D341Med (cell line): Measurements from ENCODE around the gene TMEM267.
A peak's percentile ranks its signal among the peaks of the same experiment; 100 is the strongest.
"Not testable (repeated sequence)": the region's sequence is repeated elsewhere in the genome, so short reads cannot be mapped to it uniquely, and the experiment has no call there.

Source experiments
- DNase-seq: peaks from one replicate; pipeline ENCODE4 v3.0.0; 2012; ENCODE audit warnings: low spot score

Gene TMEM267, protein sequence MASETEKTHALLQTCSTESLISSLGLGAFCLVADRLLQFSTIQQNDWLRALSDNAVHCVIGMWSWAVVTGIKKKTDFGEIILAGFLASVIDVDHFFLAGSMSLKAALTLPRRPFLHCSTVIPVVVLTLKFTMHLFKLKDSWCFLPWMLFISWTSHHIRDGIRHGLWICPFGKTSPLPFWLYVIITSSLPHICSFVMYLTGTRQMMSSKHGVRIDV

DNA sequence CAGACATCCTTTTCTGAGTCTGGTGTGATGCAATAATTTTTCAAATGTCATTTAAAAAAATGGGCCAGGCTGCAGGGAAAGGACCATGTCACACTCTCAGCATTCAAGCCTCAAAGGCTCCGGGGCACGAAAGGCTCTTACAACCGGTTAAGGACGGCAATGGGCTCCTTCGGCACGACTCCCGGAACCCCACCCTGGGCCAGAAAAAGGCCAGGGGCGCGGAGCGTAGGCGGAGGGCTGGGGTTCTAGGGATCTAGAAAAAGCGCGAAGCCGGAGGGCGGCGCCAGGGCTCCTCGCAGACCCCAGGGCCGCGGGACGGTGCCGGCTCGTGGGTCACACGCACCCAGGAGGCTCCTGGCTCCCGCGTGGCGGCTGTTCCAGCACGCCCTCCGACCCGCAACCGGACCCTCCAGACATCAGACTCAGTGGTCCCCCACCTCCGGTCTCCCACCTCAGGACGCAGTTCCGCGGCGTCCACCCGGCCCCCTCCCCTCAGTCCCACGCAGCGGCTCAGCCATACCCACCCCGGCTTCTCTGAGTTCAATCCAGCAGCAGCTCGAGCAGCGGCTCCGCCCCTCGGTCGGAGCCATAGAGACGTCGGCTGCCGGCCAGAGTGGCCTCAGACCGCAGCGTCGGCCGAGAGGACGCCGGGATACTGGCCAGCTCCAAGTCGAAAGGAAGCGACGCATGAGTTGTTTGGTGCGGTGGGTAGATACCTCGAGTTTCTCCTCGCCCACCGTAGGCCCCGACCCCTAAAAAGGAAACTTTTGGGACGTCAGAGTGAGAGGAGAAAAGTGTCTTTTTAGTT is at the start of gene TMEM267:
TMEM267 (minus strand) TSS at position 568 of the 808 bp plus-strand sequence. CDS start 29,896 bp downstream, outside the sequence.
- peak; percentile 90 for DNase-seq

DNA sequence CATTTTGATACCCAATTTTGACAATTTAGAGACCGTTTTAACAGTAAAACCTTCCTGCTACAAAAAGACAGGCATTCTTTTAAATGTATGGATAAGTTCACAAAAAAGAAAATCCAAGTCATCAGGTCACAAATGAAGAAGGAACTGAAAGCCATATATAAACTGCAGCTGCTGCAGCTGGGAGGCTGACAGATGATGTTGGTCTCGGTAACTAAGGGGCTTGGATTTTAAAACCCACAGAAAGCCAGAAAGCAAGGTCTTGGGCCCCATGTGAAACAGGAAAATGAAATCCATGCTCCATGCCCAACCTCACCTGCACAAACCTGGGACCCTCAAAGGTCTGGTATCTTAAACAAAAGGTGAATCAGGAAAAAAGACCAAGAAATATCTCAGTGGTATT is 47.0 kb upstream of the TMEM267 start:
- DNase-seq = no peak

DNA sequence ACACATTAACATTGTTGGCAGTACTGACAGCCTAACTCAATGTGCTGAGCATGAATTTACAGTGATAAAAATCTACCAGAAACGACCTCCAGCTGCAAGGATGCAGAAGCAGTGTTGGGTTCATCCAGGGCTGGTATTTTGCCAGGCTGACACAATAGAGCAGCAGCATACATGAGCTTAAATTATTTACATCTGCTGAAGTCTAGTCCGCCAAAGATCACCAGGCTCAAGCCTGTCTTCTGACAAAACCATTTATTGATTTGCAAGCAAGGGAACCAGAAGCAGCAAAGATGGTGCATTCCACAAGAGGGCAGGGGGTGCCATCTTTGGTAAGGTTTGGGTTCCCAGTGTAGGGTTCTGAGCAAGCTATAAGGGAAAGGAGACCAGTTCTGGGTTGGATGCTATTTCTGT is 40.0 kb upstream of the TMEM267 start:
- no peak for DNase-seq

DNA sequence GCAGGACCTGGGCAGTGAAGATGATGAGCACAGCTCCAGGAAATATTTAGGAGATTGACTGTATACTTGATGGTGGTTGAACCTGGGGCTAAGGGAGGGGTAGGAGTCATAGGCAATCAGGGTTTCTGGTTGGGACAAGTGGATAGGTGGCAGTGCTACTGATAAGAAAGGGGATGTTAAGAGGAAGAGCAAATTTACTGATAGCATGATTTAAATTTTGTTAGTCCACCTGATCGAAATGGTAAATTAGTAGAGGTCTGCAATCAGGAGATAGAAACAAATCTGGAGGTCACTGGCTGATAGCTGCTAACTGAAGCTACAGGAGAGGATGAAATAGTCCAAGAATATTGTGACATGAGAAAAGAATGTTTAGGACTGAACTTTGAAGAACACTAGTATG is 37.0 kb upstream of the TMEM267 start:
- DNase-seq = no peak

DNA sequence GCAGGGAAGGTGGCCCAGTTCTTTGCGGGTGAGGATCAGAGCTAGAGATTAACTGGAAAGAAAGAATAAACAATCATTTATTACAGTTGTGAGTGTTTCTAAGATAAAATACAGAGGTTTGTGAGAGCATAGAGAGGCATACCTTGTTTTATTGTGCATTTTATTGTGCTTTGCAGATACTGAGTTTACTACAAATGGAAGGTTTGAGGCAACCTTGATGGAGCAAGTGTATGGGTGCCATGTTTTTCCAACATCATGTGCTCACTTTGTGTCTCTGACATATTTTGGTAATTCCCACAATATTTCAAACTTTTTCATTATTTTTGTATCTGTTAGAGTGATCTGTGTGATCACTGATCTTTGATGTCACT is 32.0 kb upstream of the TMEM267 start:
- DNase-seq = no peak

DNA sequence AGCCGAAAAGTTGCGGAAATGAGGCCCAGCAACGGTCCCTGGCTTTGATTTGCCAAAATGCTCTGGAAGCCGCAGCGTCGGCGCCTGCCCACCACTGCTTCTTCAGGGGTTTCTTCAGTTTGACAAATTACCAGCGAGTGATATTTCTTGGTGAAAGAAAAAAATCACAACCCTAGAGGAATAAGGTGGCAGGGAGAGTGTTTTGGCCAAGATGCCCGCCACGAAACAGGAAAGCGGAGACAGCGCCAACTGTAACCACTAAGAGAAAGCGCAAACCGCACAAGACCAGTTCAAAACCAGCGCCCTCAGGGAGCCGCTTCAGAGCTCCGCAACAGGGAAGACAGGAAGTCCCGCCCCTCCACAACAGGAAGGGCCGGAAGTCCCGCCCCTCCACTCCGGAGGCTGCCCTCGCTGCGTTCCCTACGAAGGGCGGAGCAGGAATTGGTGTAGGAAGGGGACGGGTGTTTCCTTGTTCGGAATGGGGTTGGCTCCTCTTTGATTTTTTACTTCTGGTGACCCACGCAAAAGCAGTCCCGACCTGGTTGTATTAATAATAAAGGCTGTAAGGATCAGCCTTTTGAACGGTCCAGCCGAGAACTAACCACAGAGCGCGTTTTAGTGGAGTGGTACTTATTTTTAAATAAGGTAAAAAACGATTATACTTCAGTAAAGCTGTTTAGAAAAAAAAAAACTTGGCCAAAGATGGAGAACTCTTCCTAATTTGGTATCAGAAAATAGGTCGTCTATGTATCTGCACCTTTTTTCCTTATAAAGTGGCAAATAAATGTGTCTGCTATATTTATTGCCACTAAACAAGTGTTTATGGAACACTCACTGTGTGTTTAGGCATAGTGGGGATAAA is 31.4 kb upstream of the TMEM267 start, which contains the start of gene C5orf34:
C5orf34 (minus strand) TSS at position 333 of the 862 bp plus-strand sequence. CDS start 5,809 bp downstream, outside the sequence.
- DNase-seq = peak; percentile 95

DNA sequence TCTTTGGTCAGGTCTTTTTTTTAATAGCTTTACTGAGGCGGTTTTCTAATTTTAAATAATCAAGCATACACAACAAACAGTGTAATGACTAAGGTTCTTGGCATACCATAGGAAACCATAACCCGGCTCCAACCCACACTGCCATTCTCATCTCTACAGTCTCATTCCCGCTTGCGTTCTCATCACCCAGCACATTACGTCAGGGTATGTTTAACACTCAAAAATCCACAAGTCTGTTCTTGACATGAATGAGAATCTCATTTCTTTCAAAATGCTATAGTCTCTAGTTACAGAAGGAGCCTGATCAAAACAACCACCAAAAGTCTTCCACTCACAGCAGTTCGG is 30.8 kb upstream of the TMEM267 start:
- DNase-seq = no peak

DNA sequence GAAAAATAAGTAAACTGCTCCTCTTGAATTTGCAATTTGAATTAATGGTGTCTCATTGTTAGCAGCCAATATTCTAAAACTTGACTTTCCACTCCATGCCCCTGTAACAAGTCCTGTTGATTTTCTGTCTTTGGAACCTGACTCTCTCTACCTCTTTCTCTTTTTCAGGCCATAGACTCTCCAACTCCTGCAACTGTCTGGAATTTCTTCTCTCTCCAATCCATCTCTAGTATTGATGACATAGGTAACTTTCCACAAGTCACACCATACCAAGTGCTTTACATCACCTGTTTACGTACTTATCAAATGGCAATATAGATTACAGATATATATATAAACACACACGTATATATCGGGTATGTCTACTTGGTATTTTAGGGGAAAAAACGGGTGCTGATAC is 30.4 kb upstream of the TMEM267 start:
- no peak for DNase-seq

DNA sequence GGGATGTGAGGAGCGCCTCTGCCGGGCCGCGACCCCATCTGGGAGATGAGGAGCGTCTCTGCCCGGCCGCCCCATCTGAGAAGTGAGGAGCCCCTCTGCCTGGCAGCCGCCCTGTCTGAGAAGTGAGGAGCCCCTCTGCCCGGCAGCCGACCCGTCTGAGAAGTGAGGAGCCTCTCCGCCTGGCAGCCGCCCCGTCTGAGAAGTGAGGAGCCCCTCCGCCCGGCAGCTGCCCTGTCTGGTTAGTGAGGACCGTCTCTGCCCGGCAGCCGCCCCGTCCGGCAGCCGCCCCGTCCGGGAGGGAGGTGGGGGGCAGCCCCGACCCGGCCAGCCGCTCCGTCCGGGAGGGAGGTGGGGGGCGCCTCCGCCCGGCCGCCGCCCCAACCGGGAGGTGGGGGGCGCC is 27.4 kb upstream of the TMEM267 start:
- not testable (repeated sequence) for DNase-seq

DNA sequence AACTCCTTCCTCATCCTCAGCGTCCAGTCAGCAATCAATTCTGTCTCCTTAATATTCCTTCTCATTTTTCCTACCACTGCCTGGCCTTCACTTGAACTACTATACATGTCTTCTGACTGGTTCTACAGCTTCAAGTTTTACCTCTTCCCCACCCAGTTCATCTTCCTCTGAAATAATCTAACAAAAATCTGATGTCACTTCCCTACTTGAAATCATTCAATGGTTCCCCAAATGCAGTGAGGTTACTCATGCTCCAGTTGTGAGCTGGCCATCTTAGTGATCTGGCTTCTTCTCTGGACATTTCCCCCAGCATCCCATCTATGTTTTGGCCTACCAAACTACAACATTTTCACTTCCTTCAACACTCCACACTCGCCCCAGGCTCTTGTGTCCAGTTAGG is 14.9 kb upstream of the TMEM267 start:
- no peak for DNase-seq

DNA sequence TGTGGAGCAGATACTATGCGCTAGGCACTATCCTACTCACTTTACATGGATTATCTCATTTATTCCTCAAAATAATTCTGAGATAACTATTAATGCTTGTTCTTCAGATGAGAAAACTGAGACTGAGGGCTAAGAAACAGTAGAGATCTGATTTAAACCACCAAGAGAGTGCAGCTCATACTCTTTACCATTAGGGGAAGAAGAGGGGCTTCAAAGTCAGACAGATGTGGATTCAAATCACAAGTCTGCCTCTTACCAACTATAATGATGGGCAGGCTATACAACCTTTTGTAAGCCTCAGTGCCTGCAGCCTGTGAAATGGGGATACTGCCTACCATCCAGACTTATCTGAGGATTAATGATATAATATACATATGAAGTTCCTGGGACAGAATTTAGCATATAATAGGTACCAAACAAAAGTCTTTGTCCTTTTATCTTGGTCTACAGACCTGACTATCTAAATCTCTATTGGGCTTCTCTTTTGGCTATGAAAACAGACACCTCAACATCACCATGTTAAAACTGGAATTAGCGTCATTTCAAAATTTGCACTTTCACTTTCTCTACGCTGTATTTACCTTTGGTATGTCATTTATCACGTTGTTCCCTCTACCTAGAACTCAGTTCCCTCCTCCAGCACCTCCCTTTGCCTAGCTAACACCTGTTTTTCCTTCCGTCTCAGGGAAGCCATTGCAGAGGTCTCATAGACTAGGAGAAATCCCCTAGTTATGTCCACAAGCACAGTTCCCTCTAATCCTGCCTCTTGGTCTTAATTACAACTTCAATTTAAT is 13.8 kb upstream of the TMEM267 start:
- no peak for DNase-seq

DNA sequence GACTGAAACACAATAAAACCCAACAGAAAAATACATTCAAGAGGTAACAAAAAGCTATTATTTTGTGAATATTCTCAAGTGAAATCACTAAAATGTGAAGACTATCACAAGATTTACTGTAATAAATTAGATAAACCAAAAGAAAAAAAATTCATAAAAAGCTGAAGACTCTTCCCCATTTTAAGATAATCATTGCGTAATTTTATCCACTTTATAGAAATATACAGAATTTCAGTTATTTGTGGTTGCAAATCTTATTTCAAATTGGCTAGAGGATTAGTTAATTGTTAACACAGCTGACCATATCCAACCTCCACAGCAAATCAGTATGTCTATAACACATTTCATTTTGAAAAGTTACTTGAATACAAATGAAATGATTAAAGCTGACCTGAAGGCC is 7.7 kb upstream of the TMEM267 start:
- no peak for DNase-seq

DNA sequence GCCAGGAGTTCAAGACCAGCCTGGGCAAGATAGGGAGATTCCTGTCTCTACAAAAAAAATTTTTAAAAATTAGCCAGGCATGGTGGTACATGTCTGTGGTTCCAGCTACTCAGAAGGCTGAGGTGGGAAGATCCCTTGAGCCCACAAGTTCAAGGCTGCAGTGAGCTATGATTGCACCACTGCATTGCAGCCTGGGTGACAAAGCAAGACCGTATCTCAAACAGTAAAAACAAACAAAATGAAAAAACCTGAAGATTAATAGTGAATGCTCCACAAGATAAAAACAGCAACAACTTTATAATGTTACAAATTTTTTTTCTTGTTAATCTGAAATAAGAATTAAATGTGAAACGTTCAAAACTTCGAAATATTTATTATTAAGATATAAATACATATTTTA is 2.7 kb upstream of the TMEM267 start:
- DNase-seq = no peak

DNA sequence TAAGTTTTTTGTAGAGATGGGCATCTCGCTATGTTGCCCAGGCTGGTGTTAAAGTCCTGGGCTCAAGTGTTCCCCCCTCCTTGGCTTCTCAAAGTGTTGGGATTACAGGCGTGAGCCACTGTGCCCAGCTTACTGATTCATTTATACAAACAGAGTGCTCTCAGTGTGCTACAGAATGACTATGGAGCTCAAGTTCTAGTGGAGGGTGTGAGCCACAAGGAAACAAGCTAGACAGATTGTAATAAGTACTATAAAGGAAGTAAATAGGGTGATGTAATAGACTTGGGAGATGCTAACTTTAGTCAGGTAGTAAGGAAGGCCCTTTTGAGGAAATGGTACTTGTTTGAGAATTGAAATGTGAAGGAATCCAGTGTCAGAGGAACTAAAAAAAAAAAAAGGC is 1.7 kb upstream of the TMEM267 start:
- no peak for DNase-seq

DNA sequence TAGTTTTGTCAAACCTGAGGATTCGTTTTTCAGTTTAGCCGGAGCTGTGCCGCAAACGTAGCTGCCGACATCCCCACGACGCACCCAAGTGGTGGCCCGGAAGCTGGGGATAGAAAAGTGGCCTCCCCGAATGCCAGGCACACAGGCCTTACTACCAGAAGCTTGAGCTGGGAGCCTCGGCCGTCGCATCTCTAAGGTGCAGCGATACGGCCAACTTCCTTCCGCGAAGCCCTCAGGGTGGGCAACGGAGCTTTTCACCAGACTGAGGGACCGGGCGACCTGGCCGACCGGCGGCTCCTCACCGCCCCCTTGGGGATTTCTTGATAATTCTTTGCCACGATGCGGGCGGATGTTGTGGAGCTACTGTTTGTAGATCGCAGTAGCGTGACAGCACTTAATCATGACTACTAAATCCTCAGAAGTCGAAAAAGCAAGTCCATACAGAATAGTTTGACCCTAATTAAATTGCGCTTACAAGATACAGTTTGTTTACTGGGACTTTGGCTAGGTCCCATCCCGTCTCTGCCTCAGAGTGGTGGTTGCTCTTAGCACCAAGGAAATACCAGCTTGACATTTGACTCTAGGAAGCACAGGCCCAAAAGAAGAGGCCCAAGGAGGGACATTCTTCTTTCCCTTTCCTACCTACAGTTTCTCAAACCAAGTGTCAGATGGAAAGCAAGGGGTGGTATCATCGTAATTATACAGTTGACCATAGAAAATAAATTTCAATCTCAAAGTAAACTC is 613 bp upstream of the TMEM267 start:
- DNase-seq = peak; percentile 85

DNA sequence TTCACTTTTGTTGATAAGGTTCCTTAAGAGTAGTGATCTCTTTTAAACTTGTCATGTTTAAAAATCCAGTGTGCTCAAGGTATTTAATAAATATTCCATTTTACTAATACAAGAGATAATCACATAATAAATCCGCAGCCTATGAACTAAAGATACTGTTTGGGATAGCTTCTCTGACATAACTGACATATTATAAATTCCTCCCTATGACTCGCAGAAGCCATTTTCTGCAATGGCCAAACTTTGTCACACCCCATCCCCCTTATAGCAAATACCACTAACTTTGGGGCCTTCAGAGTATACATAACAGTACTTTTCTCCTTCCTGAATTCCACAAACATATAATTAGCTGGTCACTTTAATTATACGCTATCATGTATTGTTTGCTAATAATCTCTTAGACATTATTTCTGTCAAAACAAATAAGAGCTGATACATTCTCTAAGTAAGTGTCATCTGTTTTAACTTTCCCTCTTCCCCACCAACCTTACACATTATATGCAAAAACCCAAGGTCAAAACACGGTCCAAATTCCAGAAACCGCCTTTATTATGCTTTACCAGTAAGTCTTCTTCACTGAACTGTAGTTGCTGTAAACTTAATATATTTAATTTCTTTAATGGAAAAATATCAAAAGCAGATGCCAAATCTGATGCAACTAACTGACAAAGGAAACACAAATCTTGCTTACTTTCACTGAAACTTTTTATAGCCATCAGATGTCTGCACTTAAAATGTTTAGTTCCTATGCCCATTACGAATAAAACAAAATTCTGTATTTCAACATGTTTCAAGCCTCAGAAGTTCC is 971 bp downstream of the TMEM267 start:
- no peak for DNase-seq

DNA sequence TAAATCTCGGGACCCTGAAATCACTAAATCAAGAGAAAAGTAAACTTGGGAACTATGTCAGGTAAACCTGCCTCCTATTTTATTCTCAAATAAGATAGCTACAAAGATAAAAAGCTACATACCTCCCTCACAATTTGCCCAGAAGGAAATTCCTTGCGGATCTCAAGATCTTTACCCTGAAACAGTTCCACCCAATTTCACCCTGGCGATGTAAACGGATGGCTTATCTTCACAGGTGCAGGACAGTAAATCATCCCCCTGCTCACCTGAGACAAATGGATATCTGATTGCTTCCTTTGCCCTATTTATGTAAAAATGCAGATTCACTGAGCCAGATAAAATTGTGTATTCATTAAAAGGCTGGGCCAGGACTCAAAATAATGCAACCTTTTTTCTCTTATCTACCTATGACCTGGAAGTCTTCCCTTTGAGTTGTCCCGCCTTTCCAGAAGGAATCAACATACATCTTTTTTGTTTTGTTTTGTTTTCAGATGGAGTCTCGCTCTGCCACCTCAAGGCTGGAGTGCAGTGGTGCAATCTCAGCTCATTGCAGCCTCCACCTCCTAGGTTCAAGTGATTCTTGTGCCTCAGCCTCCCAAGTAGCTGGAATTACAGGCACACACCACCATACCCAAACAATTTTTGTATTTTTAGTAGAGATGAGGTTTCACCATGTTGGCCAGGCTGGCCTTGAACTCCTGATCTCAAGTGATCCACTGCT is 13.8 kb downstream of the TMEM267 start:
- DNase-seq = no peak

DNA sequence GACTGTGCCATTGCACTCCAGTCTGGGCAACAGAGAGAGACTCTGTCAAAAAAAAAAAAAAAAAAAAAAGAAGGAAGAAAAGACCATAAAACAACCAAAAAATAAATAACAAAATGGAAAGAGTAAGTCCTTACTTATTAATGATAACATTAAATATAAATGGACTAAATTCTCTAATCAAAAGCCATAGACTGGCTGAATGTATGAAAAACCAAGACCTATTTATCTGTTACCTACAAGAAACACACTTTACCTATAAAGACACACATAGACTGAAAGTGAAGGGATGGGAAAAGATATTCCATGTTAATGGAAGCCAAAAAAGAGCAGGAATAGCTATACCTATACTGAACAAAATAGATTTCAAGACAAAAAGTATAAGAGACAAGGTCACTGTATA is 16.6 kb downstream of the TMEM267 start:
- DNase-seq = no peak

DNA sequence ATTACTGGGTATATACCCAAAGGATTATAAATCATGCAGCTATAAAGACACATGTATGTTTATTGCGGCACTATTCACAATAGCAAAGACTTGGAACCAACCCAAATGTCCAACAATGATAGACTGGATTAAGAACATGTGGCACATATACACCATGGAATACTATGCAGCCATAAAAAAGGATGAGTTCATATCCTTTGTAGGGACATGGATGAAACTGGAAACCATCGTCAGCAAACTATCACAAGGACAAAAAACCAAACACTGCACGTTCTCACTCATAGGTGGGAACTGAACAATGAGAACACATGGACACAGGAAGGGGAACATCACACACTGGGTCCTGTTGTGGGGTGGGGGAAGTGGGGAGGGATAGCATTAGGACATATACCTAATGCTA is 18.2 kb downstream of the TMEM267 start:
- not testable (repeated sequence) for DNase-seq

DNA sequence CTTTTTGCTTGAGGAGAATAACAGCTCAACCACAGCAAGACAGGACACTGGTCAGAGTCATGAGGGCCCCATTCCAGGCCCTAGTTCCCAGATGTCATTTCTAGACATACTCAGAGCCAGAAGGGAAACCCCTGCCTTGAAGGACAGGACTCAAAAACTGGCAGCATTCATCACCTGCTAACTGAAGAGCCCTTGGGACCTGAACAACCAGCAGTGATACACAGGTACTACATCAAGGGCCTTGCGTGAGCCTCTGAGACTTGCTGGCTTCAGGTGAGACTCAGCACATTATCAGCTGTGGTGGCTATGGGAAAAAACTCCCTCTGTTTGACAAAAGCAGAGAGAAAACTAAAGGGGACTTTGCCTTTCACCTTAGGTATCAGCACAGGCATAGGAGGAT is 22.6 kb downstream of the TMEM267 start:
- no peak for DNase-seq
